ENCODE measurements around the gene ODF4. TPM values are rescaled to one million over a fixed set of nuclear protein-coding genes. Genes with fewer than 3 reads are reported as not detected.

Gene ODF4
- total and polyA plus RNA-seq, 3 donors from 2014 or later, result 5.3 to 34.0 (median 7.7) TPM

GRCh38 chr17:8332128-8332527, 7.5 kb upstream of the ODF4 start:
- WGBS, 2 donors, result 80 to 92% methylated on average over 2 of the region's 2 CpGs
- no peak for DNase-seq
- H3K27me3 ChIP-seq, result no peaks in the 10 kb centered on the region
- no peak overlapping the region for H3K4me3 ChIP-seq
- H3K36me3 ChIP-seq (ENCODE audit: low read depth, missing control alignments), result no peaks in the 10 kb centered on the region
- no peaks in the 10 kb centered on the region for H3K4me1 ChIP-seq
- TF ChIP-seq POLR2A (IDR thresholded peaks at IDR 0.05) (no peak), CTCF (IDR thresholded peaks at IDR 0.05) (no peak)
- H3K9me3 ChIP-seq, result no peaks in the 10 kb centered on the region
- intact Hi-C loops (cut with DNase I; ENCODE audit: low total_unique reads), result no loop called here
- no peak overlapping the region for H3K27ac ChIP-seq

GRCh38 chr17:8332688-8333087, 7.0 kb upstream of the ODF4 start:
- Histone ChIP-seq H3K27me3 (no peaks in the 10 kb centered on the region), H3K4me1 (no peaks in the 10 kb centered on the region), H3K4me3 (no peak overlapping the region), H3K9me3 (no peaks in the 10 kb centered on the region), H3K36me3 (ENCODE audit: low read depth, missing control alignments) (no peaks in the 10 kb centered on the region), H3K27ac (no peak overlapping the region)
- no peak for DNase-seq
- no peak for TF ChIP-seq CTCF (IDR thresholded peaks at IDR 0.05)
- TF ChIP-seq POLR2A (IDR thresholded peaks at IDR 0.05), result no peak
- WGBS, 2 donors, result 53 to 61% methylated on average over 5 of the region's 5 CpGs
- intact Hi-C loops (cut with DNase I; ENCODE audit: low total_unique reads), result no loop called here

GRCh38 chr17:8333281-8333680, 6.4 kb upstream of the ODF4 start:
- no peaks in the 10 kb centered on the region for H3K9me3 ChIP-seq
- no peaks in the 10 kb centered on the region for H3K27me3 ChIP-seq
- H3K4me3 ChIP-seq, result no peak overlapping the region
- intact Hi-C loops (cut with DNase I; ENCODE audit: low total_unique reads), result no loop called here
- no peaks in the 10 kb centered on the region for H3K4me1 ChIP-seq
- H3K27ac ChIP-seq, result no peak overlapping the region
- no peaks in the 10 kb centered on the region for H3K36me3 ChIP-seq (ENCODE audit: low read depth, missing control alignments)
- 77 to 93% methylated on average over 2 to 4 of the region's 4 CpGs for WGBS, 2 donors
- no peak for DNase-seq
- TF ChIP-seq CTCF (IDR thresholded peaks at IDR 0.05) (no peak), POLR2A (IDR thresholded peaks at IDR 0.05) (no peak)

- intact Hi-C loops (cut with DNase I; ENCODE audit: low total_unique reads), result no loop called here
- no peak for DNase-seq
- H3K9me3 ChIP-seq, result no peaks in the 10 kb centered on the region
- H3K27ac ChIP-seq, result no peak overlapping the region
- TF ChIP-seq CTCF (IDR thresholded peaks at IDR 0.05), result no peak
- TF ChIP-seq POLR2A (IDR thresholded peaks at IDR 0.05), result no peak
- H3K4me1 ChIP-seq, result peaks cover 3% of the 10 kb centered on the region
- WGBS, 2 donors, result 32 to 36% methylated on average over 11 of the region's 11 CpGs
- no peak overlapping the region for H3K4me3 ChIP-seq
- H3K27me3 ChIP-seq, result no peaks in the 10 kb centered on the region
- H3K36me3 ChIP-seq (ENCODE audit: low read depth, missing control alignments), result no peaks in the 10 kb centered on the region
Observed at GRCh38 chr17:8337802-8338752, 1.6 kb upstream of the ODF4 start.

- Histone ChIP-seq H3K36me3 (ENCODE audit: low read depth, missing control alignments) (no peaks in the 10 kb centered on the region), H3K9me3 (no peaks in the 10 kb centered on the region), H3K27ac (no peak overlapping the region), H3K27me3 (no peaks in the 10 kb centered on the region), H3K4me1 (peaks cover 3% of the 10 kb centered on the region), H3K4me3 (no peak overlapping the region)
- WGBS, 2 donors, result 74 to 80% methylated on average over 5 of the region's 5 CpGs
- no peak for DNase-seq
- intact Hi-C loops (cut with DNase I; ENCODE audit: low total_unique reads), result no loop called here
- TF ChIP-seq CTCF (IDR thresholded peaks at IDR 0.05) (no peak), POLR2A (IDR thresholded peaks at IDR 0.05) (no peak)
Observed at GRCh38 chr17:8338753-8339140, 893 bp upstream of the ODF4 start.
